Fibroblast of lung (primary cell): Measurements from ENCODE around the gene RNF39.

Experiments
- EZH2 ChIP-seq: IDR thresholded peaks from 2 replicates; pipeline ENCODE4 v1.5.1; 2012; ENCODE audit warnings: low read length, control low read depth, mild to moderate bottlenecking; ENCODE audit errors: missing control alignments
- TF ChIP-seq, protein P1 (sequence below), 2 donors: IDR thresholded peaks in 1 of 2; conservative IDR thresholded peaks in 1 of 2; 1 replicate in 1 of 2; 2 replicates in 1 of 2; pipeline ENCODE4 v1.5.1; 2011 to 2012; ENCODE audit warnings: low read length in 2 of 2, control low read depth in 1 of 2, inconsistent platforms in 1 of 2, low read depth in 1 of 2, mild to moderate bottlenecking in 1 of 2

DNA sequence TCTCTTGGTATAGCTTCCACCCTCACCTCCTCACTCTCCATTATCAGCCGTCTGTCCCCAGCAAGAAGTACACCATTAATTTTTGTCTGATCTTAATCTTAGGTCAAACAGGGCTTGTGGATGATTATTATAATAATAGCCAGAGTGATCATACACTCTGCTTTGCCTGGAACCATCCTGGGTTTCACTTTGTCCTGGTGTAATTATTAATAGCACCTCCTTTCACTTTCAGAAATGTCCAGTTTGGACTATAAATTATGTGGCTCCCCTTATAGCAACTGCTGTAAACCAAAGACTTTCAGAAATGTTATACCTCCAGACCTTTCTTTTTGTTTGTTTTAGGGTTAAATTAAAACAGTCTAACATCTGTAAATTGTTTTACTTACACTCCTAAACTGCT lies 38.3 kb upstream of the RNF39 start:
- TF ChIP-seq, protein P1, sequence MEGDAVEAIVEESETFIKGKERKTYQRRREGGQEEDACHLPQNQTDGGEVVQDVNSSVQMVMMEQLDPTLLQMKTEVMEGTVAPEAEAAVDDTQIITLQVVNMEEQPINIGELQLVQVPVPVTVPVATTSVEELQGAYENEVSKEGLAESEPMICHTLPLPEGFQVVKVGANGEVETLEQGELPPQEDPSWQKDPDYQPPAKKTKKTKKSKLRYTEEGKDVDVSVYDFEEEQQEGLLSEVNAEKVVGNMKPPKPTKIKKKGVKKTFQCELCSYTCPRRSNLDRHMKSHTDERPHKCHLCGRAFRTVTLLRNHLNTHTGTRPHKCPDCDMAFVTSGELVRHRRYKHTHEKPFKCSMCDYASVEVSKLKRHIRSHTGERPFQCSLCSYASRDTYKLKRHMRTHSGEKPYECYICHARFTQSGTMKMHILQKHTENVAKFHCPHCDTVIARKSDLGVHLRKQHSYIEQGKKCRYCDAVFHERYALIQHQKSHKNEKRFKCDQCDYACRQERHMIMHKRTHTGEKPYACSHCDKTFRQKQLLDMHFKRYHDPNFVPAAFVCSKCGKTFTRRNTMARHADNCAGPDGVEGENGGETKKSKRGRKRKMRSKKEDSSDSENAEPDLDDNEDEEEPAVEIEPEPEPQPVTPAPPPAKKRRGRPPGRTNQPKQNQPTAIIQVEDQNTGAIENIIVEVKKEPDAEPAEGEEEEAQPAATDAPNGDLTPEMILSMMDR (conservative IDR thresholded peaks at IDR 0.05 in 1 of 2, IDR thresholded peaks at IDR 0.05 in 1 of 2; ENCODE audit: low read depth in 1 of 2, low read length in 2 of 2): no peak
- no peak for TF ChIP-seq EZH2
